ENCODE data around the gene ELP1. TPM values are rescaled to one million over a fixed set of nuclear protein-coding genes. Genes with fewer than 3 reads are reported as not detected.
"Not testable (repeated sequence)": the region's sequence is repeated elsewhere in the genome, so short reads cannot be mapped to it uniquely, and the experiment has no call there.

Gene ELP1
- polyA plus RNA-seq, 1 experiment: 29.9 TPM

- H3K4me3 ChIP-seq (ENCODE audit: low read depth, low read length): no peak overlapping the region
- POLR2A ChIA-PET: interaction anchor here (0.7 kb wide), 1 partner anchor 40 kb away, joined by 3 read pairs; no protein-coding TSS in a partner anchor
- no peak for TF ChIP-seq CTCF (IDR thresholded peaks at IDR 0.05; ENCODE audit: low read depth, low read length)
- no peaks in the 10 kb centered on the region for H3K9me3 ChIP-seq (ENCODE audit: control insufficient read depth, insufficient read depth, low read length)
- DNase-seq (ENCODE audit: low read depth, low spot score): no peak
- no peaks in the 10 kb centered on the region for H3K27me3 ChIP-seq (ENCODE audit: control insufficient read depth, insufficient read depth, low read length)
- no peak overlapping the region for H3K27ac ChIP-seq (ENCODE audit: low read depth, low read length)
- CTCF ChIA-PET: interaction anchor here (0.9 kb wide), 1 partner anchor 18 kb away, joined by 3 read pairs; no protein-coding TSS in a partner anchor
Measured at GRCh38 chr9:108972186-108972585, 38.3 kb upstream of the ELP1 start.

- H3K4me3 ChIP-seq (ENCODE audit: low read depth, low read length); DNase-seq (ENCODE audit: low read depth, low spot score); H3K9me3 ChIP-seq (ENCODE audit: control insufficient read depth, insufficient read depth, low read length); H3K27ac ChIP-seq (ENCODE audit: low read depth, low read length); H3K27me3 ChIP-seq (ENCODE audit: control insufficient read depth, insufficient read depth, low read length); POLR2A ChIA-PET: not testable (repeated sequence)
- CTCF ChIA-PET: interaction anchor here (1.2 kb wide), 1 partner anchor 17 kb away, joined by 6 read pairs; no protein-coding TSS in a partner anchor
Measured at GRCh38 chr9:108971392-108971791, 37.5 kb upstream of the ELP1 start.

- TF ChIP-seq CTCF (IDR thresholded peaks at IDR 0.05; ENCODE audit: low read depth, low read length): no peak
- Histone ChIP-seq H3K27ac (ENCODE audit: low read depth, low read length) (no peak overlapping the region), H3K9me3 (ENCODE audit: control insufficient read depth, insufficient read depth, low read length) (no peaks in the 10 kb centered on the region), H3K27me3 (ENCODE audit: control insufficient read depth, insufficient read depth, low read length) (no peaks in the 10 kb centered on the region), H3K4me3 (ENCODE audit: low read depth, low read length) (no peak overlapping the region)
- ChIA-PET POLR2A (no interaction called here), CTCF (interaction anchor here (3.9 kb wide), 1 partner anchor 14 kb away, joined by 22 read pairs; no protein-coding TSS in a partner anchor)
- no peak for DNase-seq (ENCODE audit: low read depth, low spot score)
Measured at GRCh38 chr9:108967916-108968315, 34.0 kb upstream of the ELP1 start.

GRCh38 chr9:108963459-108964143 lies 29.7 kb upstream of the ELP1 start:
- no peak for DNase-seq (ENCODE audit: low read depth, low spot score)
- no peak for TF ChIP-seq CTCF (IDR thresholded peaks at IDR 0.05; ENCODE audit: low read depth, low read length)
- POLR2A ChIA-PET: no interaction called here
- Histone ChIP-seq H3K27ac (ENCODE audit: low read depth, low read length) (no peak overlapping the region), H3K4me3 (ENCODE audit: low read depth, low read length) (no peak overlapping the region), H3K9me3 (ENCODE audit: control insufficient read depth, insufficient read depth, low read length) (no peaks in the 10 kb centered on the region), H3K27me3 (ENCODE audit: control insufficient read depth, insufficient read depth, low read length) (no peaks in the 10 kb centered on the region)
- CTCF ChIA-PET: interaction anchor here (4.7 kb wide), 1 partner anchor 10 kb away, joined by 29 read pairs; no protein-coding TSS in a partner anchor

- ChIA-PET CTCF (no interaction called here), POLR2A (no interaction called here)
- TF ChIP-seq CTCF (IDR thresholded peaks at IDR 0.05; ENCODE audit: low read depth, low read length): no peak
- DNase-seq (ENCODE audit: low read depth, low spot score): no peak
- no peak overlapping the region for H3K4me3 ChIP-seq (ENCODE audit: low read depth, low read length)
- no peaks in the 10 kb centered on the region for H3K9me3 ChIP-seq (ENCODE audit: control insufficient read depth, insufficient read depth, low read length)
- no peak overlapping the region for H3K27ac ChIP-seq (ENCODE audit: low read depth, low read length)
- H3K27me3 ChIP-seq (ENCODE audit: control insufficient read depth, insufficient read depth, low read length): no peaks in the 10 kb centered on the region
Measured at GRCh38 chr9:108961151-108961550, 27.2 kb upstream of the ELP1 start.
